Measurements from ENCODE around the gene UBTD2. TPM values are rescaled to one million over a fixed set of nuclear protein-coding genes. Genes with fewer than 3 reads are reported as not detected.
A peak's percentile ranks its signal among the peaks of the same experiment; 100 is the strongest.
"Not testable (repeated sequence)": the region's sequence is repeated elsewhere in the genome, so short reads cannot be mapped to it uniquely, and the experiment has no call there.

The UBTD2 gene
- total and polyA plus RNA-seq, 2 of the 4 experiments (the other 2 are of a cell fraction), result 11.2 to 20.6 TPM

- H2AFZ ChIP-seq (replicated peaks; ENCODE audit: low read length, poor library complexity); H3K23ac ChIP-seq (ENCODE audit: low read depth, low read length); H2BK120ac ChIP-seq (ENCODE audit: low read depth, low read length); H4K8ac ChIP-seq (ENCODE audit: low read depth in 2 of 2, low read length in 2 of 2); BruUV-seq (replicated peaks); H2AK5ac ChIP-seq (ENCODE audit: low read depth, low read length); DNase-seq; H4K5ac ChIP-seq (ENCODE audit: low read depth, low read length); H2BK20ac ChIP-seq (ENCODE audit: low read depth, low read length); H2AK9ac ChIP-seq (replicated peaks; ENCODE audit: low read depth, low read length, poor library complexity); H3K4me2 ChIP-seq (ENCODE audit: low read depth, low read length); H3K18ac ChIP-seq (ENCODE audit: low read depth, low read length); H3K4ac ChIP-seq (ENCODE audit: low read depth, low read length); H3K27ac ChIP-seq (ENCODE audit: insufficient read depth, low read length); H2BK5ac ChIP-seq (ENCODE audit: low read depth, low read length, poor library complexity, severe bottlenecking); H3K27me3 ChIP-seq (ENCODE audit: control insufficient read depth, insufficient read depth, low read length); H3K9ac ChIP-seq (ENCODE audit: low read depth, low read length); H4K20me1 ChIP-seq (ENCODE audit: insufficient read depth, low read length); dilution Hi-C loops (cut with HindIII; ENCODE audit: low sequenced_read_pairs, unreplicated experiment); H3K56ac ChIP-seq (ENCODE audit: extremely low read depth, insufficient read depth, low read length); in situ Hi-C loops (cut with MboI; ENCODE audit: low sequenced_read_pairs); CTCF ChIA-PET; H3K36me3 ChIP-seq (ENCODE audit: control insufficient read depth, insufficient read depth, low read length); H3K9me1 ChIP-seq (ENCODE audit: insufficient read depth, low read length); H4K91ac ChIP-seq (ENCODE audit: insufficient read depth, low read depth, low read length); H2BK15ac ChIP-seq (ENCODE audit: low read depth, low read length); POLR2A ChIA-PET (ENCODE audit: unreplicated experiment); ATAC-seq (ENCODE audit: low read depth); H3K4me3 ChIP-seq (ENCODE audit: insufficient read depth, low read depth, low read length); H3K9me3 ChIP-seq (ENCODE audit: control insufficient read depth, insufficient read depth, low read length); H3K4me1 ChIP-seq (ENCODE audit: control insufficient read depth, insufficient read depth, low read length); H3K14ac ChIP-seq (replicated peaks; ENCODE audit: low read depth, low read length): not testable (repeated sequence)
- intact Hi-C loops (cut with micrococcal nuclease), result loop anchor here (5.0 kb wide), 1 partner anchor 76 kb away; the partner anchor contains the start of gene UBTD2
- WGBS, 2 experiments (ENCODE audit: extremely low coverage in 2 of 2, insufficient read length in 1 of 2), result 71% methylated on average over 2 of the region's 11 CpGs; no CpG with 5 or more reads in 1 of the 2 experiments
- TF ChIP-seq CEBPB (IDR thresholded peaks at IDR 0.05; ENCODE audit: low read depth, low read length), result 0 out of 2 replicates have a peak, but pooled peaks have one; percentile 24
- H3K79me1 ChIP-seq (ENCODE audit: low read depth in 1 of 2, low read length in 2 of 2), result peaks cover 14 to 34% of the 10 kb centered on the region in 2 experiments; a peak in 3 of 4 replicates
Measured at GRCh38 chr5:172205984-172206383, 77.6 kb downstream of the UBTD2 start.
